NT2/D1 (cell line): ENCODE data around the gene ATL3.

Source experiments
- YY1 ChIP-seq: IDR thresholded peaks from 2 replicates; pipeline ENCODE4 v1.6.1; 2011; ENCODE audit not compliant: insufficient read length, insufficient read depth
- ZNF274 ChIP-seq: IDR thresholded peaks from 2 replicates; pipeline ENCODE4 v1.6.1; 2011; ENCODE audit warnings: mild to moderate bottlenecking, low read depth, low read length

DNA sequence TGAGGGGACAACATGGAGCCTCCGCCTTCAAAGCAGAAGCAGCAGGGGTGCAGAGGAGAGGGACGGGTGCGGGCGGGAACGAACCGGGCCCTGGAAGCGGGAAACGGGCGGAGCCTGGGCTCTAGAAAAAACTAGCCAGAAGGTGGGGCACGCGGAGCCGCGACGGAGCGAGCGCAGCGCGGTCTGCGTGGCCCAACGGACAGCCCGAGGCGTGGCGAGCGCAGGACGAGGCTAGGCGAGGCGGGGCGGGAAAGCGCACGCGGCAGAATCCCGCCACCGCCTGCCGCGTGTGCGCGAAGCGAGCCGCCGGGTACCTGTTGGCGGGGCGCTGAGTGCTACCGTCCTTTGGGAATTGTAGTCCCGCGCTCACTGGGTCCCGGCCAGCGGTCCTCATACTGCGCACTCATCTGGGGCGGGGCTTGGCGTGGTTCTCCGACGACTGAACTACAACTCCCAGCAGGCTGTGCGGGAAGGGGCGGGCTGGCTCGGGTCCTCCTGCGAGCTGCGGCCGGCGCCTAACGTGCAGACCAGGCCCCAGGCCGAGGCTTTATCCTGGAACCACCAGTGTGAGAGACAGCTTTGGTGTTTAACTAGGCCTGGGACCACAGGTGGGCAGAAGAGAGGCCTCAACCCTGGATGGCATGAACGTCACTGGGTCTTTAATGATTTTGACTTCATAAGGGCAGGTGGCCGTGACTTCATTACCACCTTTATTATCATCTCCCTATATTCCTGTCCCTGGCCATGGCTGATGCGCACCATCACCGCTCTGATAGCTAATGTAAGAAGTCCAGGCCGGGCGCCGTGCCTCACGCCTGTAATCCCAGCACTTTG is at the start of gene ATL3:
- TF ChIP-seq ZNF274 = no peak
- TF ChIP-seq YY1 = no peak
